ENCODE data around the gene FSHR.

DNA sequence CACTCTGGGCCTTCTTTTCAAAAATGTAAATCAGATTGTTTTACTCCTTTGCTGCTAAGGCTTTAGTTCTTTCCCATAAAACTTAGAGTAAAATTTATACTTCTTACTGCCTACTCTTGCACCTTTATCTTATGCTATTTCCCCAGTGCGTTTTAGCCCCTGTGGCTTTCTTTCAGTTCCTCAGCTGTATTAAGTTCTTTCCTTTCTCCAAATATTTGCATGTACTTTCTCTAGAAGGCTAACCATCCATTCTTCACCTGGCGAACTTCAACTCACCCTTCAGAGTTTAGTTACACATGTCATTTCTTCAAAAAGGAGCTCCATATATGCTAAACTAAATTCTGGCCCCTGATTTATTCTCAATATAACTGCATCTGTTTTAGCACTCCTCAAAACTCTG, 160.7 kb downstream of the FSHR start:
- no peak for TF ChIP-seq POLR2A (IDR thresholded peaks at IDR 0.05)
- TF ChIP-seq, protein P1, sequence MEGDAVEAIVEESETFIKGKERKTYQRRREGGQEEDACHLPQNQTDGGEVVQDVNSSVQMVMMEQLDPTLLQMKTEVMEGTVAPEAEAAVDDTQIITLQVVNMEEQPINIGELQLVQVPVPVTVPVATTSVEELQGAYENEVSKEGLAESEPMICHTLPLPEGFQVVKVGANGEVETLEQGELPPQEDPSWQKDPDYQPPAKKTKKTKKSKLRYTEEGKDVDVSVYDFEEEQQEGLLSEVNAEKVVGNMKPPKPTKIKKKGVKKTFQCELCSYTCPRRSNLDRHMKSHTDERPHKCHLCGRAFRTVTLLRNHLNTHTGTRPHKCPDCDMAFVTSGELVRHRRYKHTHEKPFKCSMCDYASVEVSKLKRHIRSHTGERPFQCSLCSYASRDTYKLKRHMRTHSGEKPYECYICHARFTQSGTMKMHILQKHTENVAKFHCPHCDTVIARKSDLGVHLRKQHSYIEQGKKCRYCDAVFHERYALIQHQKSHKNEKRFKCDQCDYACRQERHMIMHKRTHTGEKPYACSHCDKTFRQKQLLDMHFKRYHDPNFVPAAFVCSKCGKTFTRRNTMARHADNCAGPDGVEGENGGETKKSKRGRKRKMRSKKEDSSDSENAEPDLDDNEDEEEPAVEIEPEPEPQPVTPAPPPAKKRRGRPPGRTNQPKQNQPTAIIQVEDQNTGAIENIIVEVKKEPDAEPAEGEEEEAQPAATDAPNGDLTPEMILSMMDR (IDR thresholded peaks at IDR 0.05): no peak
